ENCODE data around the gene LCOR.
A peak's percentile ranks its signal among the peaks of the same experiment; 100 is the strongest.

LCOR gene

DNA sequence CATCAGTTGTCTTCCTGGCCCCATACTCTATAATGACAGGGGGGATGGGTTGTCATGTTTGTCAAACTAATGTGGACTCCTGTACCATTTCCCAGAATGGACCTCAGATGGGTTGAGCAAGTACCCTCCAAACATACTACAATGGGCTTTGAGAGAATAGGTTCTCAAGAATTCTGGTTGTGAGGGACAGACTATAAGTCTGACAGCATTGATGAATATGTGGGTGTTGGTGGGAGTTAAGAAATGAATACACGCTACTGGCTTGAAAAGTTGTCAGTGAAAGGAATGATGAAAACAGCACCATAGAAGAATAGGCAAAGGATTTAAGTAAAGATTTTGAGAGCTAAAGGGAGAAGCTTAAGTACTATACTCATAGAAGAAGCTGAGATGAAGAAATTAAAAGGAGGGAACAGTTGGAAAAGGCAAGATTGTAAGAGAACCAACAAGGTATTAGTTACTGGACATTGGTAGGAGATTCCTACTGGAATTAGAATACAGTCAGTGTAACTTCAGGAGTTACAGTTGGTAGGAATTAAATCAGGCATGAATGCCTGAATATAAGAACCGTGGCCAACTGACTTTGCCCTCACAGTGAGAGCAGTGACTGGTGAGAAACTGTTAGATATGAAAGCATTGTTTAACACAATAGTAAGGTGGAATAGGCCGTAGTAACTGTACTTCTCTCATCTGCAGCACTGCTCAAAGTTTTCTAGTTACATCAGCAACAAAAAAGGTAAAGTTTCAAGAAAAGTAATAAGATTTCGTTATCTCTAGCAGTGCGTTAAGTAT lies 86.3 kb downstream of the LCOR start:
- Histone ChIP-seq H3K27me3 (replicated peaks) (no peaks in the 10 kb centered on the region), H3K4me3 (ENCODE audit: low read depth, low read length) (no peak overlapping the region), H3K27ac (no peak overlapping the region), H3K36me3 (replicated peaks) (no peaks in the 10 kb centered on the region)
- TF ChIP-seq, protein P1, sequence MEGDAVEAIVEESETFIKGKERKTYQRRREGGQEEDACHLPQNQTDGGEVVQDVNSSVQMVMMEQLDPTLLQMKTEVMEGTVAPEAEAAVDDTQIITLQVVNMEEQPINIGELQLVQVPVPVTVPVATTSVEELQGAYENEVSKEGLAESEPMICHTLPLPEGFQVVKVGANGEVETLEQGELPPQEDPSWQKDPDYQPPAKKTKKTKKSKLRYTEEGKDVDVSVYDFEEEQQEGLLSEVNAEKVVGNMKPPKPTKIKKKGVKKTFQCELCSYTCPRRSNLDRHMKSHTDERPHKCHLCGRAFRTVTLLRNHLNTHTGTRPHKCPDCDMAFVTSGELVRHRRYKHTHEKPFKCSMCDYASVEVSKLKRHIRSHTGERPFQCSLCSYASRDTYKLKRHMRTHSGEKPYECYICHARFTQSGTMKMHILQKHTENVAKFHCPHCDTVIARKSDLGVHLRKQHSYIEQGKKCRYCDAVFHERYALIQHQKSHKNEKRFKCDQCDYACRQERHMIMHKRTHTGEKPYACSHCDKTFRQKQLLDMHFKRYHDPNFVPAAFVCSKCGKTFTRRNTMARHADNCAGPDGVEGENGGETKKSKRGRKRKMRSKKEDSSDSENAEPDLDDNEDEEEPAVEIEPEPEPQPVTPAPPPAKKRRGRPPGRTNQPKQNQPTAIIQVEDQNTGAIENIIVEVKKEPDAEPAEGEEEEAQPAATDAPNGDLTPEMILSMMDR (IDR thresholded peaks at IDR 0.05; ENCODE audit: low read depth, low read length, missing control alignments): no peak
- no peak for DNase-seq
- in situ Hi-C loops (cut with HindIII; ENCODE audit: low pct_ligation_motif_present, low sequenced_read_pairs): no loop called here

DNA sequence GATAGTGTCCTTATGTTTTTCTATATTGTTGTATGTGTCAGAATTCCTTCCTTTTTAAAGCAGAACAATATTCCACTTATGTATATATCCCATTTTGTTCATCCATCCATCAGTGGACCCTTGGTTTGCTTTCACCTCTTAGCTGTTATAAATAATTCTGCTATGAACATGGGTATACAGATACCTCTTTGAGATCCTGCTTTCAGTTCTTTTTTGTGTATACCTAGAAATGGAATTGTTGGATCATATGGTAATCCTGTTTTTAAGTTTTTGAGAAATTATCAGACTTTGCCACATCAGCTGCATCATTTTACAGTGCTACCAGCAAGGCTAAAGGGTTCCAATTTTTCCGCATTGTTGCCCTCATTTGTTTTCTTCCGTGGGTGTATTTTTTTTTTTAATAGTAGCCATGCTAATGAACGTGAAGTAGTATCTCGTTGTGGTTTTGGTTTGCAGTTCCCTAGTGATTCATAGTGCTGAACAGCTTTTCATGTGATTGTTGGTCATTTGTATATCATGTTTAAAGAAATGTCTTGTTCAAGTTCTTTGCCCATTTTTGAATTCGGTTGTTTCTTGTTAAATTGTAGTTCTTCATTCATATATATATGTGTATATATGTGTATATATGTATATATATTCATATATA lies 87.8 kb downstream of the LCOR start:
- TF ChIP-seq, protein P1 (IDR thresholded peaks at IDR 0.05; ENCODE audit: low read depth, low read length, missing control alignments): no peak
- H3K27me3 ChIP-seq (replicated peaks): no peaks in the 10 kb centered on the region
- no peak overlapping the region for H3K27ac ChIP-seq
- peak; percentile 18 for DNase-seq
- no peaks in the 10 kb centered on the region for H3K36me3 ChIP-seq (replicated peaks)
- H3K4me3 ChIP-seq (ENCODE audit: low read depth, low read length): no peak overlapping the region
- in situ Hi-C loops (cut with HindIII; ENCODE audit: low pct_ligation_motif_present, low sequenced_read_pairs): no loop called here

DNA sequence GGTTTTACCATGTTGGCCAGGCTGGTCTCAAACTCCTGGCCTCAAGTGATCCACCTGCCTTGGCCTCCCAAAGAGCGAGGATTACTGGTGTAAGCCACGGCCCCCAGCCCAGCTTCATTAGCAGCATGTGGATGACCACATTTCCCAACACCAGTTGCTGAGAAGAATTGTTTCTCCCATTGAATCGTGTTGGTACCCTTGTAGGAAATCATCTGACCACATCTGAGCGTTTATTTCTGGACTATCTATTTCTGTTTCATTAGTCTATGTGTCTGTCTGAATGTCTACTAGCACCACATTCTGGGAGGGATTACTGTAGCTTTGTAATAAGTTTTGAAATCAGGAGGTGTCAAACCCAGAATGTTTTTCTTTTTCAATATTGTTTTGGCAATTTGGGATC lies 89.6 kb downstream of the LCOR start:
- Histone ChIP-seq H3K36me3 (replicated peaks) (no peaks in the 10 kb centered on the region), H3K27ac (no peak overlapping the region), H3K4me3 (ENCODE audit: low read depth, low read length) (no peak overlapping the region), H3K27me3 (replicated peaks) (no peaks in the 10 kb centered on the region)
- DNase-seq: no peak
- TF ChIP-seq, protein P1 (IDR thresholded peaks at IDR 0.05; ENCODE audit: low read depth, low read length, missing control alignments): no peak
- in situ Hi-C loops (cut with HindIII; ENCODE audit: low pct_ligation_motif_present, low sequenced_read_pairs): no loop called here

DNA sequence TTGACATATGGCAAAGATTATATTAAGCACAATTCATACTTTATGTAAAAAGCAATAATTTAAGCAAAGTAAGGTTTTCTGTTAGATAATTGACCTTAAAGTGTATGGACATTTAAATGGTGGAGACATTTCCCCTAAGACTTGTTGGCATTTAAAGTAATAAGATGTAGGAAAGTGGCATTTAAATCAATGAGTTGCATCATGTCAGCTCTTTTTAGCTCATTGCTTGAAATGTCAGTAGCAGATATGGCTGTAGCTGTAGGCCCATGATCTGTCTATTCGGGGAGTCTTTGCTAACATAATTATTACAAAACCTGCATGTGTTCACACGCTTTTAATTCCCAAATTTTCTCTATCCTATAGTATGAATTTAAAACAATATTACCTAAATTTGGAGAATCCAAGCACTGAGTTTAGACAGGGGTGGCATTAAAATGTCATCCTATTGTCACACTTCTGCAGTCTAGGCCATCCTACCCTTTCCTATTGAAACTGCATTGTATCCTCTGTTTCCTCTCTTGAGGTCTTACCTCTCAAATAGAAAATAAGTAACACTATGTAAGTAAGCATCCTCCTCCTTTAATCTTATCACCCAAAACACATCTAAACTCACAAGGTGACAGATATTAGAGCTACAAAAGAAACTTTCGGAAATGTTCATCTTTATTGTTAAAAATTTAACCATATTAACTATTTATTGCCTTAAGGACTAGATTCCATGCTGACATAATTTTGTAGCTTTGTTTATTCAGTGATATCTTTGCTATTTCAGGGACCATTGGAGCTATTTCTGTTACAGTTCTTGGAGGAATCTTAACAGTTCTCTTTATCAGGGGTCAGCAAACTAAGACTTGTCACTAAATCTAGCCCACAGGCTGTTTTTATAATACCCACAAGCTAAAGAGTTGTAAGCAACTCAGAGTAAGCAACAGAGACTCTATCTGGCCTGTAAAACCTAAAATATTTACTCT lies 91.2 kb downstream of the LCOR start:
- no peaks in the 10 kb centered on the region for H3K27me3 ChIP-seq (replicated peaks)
- H3K27ac ChIP-seq: no peak overlapping the region
- H3K36me3 ChIP-seq (replicated peaks): no peaks in the 10 kb centered on the region
- TF ChIP-seq, protein P1 (IDR thresholded peaks at IDR 0.05; ENCODE audit: low read depth, low read length, missing control alignments): no peak
- in situ Hi-C loops (cut with HindIII; ENCODE audit: low pct_ligation_motif_present, low sequenced_read_pairs): no loop called here
- no peak overlapping the region for H3K4me3 ChIP-seq (ENCODE audit: low read depth, low read length)
- DNase-seq: no peak

DNA sequence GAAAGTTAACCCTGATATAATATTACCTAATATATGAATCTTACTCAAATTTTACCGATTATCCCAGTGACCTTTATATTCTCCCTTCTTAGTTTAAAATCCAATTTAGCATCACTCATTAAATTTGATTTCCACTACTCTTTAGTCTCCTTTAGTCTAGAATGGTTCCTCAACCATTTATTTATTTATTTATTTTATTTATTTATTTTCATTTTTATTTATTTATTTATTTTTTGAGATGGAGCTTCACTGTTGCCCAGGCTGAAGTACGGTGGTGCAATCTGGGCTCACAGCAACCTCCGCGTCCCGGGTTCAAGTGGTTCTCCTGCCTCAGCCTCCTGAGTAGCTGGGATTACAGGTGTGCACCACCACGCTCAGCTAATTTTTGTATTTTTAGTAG lies 92.8 kb downstream of the LCOR start:
- no peaks in the 10 kb centered on the region for H3K36me3 ChIP-seq (replicated peaks)

More for the DNA sequence above, 92.8 kb downstream of the LCOR start:
- DNase-seq: no peak
- in situ Hi-C loops (cut with HindIII; ENCODE audit: low pct_ligation_motif_present, low sequenced_read_pairs): no loop called here
- Histone ChIP-seq H3K4me3 (ENCODE audit: low read depth, low read length) (no peak overlapping the region), H3K27ac (no peak overlapping the region), H3K27me3 (replicated peaks) (no peaks in the 10 kb centered on the region)
- TF ChIP-seq, protein P1 (IDR thresholded peaks at IDR 0.05; ENCODE audit: low read depth, low read length, missing control alignments): no peak

All from brain microvascular endothelial cell (primary cell).